Colon (tissue), 2 donors: ENCODE measurements around the gene ZFP90.
"Not testable (repeated sequence)": the region's sequence is repeated elsewhere in the genome, so short reads cannot be mapped to it uniquely, and the experiment has no call there.

Source experiments
- FAIRE-seq: peaks from 2 replicates; lab custom pipeline; 2012; peaks lifted over from hg19 to GRCh38; lab: Jason Lieb, UNC
- donor health status: control.
- donor health status: control.

The ZFP90 gene

DNA sequence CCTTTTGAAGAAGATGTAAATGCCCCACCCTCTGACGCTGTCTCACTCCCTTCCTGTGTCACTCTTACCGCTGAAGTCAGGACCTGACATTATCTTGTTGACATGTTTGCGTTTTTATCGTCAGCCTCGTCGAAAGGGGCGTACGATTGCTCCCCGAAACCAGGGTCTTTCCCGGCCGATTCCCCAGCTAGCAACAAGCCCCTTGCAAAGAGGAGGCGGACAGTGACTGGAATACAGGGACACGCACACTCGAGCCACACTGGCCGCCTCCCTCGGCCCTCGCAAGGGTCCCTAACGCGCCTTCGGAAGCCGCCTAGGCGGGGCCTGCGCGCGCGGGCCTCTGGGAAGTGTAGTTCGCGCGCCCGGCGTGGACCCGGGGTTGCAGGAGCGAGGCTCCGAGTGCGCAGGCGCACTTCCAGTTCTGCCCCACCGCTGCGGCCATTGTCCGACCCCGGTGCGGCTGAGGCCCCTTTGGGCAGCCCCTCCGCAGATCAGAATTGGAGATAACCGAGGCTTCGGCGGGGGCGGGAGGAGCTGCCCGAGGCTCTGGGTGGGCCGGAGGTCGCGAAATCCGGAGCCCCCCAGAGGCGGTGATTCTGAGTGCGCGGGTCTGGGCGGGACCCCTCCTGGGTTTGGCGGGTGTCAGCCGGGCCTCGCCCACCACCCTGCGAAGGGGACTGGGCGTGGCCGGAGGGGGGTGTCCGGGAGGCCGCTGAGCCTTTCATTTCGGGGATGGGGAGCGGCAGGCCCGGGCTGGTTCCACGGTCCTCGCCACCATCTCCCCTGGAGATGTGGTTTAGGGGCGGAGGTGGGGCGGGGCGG is at the start of gene ZFP90:
Gene ZFP90 (plus strand): TSS at position 412 of the 822 bp plus-strand sequence. CDS start 502 bp downstream, outside the sequence.
- FAIRE-seq, result no peak

DNA sequence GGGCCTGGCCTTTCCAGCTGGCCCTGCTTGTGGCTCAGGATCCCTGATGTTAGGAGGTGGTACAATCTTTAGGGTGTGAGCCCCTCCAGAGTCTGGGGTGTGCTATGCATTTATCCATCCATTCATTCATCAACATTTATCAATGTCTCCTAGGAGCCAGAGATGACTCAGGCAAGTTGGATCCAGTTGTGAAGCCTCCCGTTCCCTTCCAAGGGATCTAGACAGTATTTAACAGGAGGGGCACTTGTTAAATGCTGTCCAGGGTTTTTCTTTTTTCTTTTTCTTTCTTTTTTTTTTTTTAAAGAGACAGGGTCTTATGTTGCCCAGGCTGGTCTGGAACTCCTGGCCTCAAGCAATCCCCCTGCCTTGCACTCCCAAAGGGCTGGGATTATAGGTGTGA is 48.7 kb upstream of the ZFP90 start:
- no peak for FAIRE-seq

GRCh38 chr16:68490829-68491575 is 48.1 kb upstream of the ZFP90 start:
- no peak for FAIRE-seq

DNA sequence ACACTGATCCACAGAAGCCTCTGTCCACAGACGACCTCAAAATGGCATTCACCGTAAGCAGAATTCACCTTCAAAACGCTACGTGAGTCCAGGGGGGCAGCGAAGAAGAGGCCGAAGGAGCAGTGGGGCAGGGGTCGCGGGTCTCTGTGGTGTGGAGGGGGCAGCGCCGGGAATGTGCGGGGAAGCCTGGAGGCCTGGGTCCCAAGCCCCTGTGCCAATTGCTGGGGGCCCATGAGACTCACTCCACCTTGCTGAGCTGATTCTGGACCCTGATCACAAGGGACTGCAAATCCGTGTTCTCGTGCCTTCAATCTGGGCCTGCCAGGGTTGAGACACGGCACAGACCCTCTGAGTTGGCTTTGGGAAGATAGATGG is 47.5 kb upstream of the ZFP90 start:
- no peak for FAIRE-seq

DNA sequence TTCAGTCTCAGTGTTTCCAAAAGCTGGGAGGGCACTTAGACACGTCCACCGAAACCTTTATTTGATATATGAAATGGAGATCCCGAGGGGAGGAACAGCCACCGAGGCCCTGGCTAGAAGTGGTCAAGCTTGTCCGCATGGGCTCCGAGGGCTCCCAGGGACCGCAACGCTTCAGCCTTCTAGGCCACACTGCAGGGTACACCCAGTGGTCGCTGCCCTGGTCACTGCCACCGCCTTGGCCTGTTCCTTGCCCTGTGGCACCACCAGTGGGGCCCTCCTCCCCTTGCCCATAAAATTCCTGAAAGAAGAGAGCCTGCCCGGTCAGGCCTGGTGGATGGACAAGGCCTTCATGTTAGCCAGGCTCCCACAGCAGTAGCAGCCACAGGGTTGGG is 46.9 kb upstream of the ZFP90 start:
- no peak for FAIRE-seq

DNA sequence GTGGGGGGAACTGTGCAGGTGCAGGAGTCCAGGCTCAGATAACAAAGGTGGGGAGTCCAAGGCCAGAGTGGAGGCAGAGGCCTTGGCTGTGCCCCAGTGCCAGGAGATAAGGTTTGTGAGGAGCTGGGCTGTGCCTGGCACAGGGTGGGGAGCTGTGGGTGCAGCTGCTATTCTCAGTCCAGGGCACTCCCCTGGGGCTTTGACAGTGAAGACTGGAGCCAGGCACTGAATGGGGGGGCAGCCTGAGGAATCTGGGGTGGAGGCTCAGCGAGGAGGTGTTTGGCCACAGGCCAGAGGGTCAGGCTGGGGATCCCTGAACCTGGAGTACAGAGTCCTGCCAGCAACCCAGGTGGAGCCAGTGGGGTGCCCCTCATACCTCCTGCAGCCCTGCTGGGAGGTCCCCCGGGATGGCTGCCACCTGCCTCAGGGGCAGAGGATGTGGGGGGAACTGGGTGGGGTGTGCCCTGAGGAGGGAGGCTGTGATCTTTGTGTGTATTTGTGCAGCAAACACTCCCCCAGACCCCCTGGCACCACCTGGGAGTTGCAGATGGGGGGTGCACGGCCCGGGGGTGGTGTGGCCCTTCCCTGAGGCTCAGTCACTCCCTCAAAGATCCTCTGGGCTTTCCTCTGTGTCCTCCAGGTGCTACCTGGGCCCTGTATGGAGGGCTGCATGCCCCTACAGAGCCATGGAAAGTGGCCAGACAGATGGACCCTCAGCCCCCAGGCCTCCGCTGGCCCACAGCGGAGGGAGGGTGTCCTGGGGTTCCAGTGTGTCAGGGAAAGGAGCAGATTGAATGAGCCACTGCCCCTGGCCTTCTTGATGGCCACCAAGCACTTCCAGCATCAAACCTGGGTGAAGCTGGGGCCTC is 46.3 kb upstream of the ZFP90 start:
- FAIRE-seq, result no peak

GRCh38 chr16:68493412-68494070 is 45.5 kb upstream of the ZFP90 start:
- no peak for FAIRE-seq

DNA sequence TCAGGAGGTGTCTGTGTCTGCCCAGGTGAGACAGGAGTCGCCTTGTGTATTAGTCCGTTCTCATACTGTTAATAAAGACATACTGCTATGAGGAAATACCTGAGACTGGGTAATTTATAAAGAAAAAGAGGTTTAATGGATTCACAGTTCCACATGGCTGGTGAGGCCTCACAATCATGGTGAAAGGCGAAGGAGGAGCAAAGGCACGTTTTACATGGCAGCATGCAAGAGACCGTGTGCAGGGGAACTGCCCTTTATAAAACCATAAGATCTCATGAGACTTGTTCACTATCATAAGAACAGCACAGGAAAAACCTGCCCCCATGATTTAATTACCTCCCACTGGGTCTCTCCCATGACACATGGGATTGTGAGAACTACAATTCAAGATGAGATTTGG is 44.8 kb upstream of the ZFP90 start:
- FAIRE-seq, result not testable (repeated sequence)

- FAIRE-seq, result no peak
Measured at GRCh38 chr16:68496689-68497088, 42.4 kb upstream of the ZFP90 start.

- no peak for FAIRE-seq
Measured at GRCh38 chr16:68499006-68499405, 40.1 kb upstream of the ZFP90 start.

DNA sequence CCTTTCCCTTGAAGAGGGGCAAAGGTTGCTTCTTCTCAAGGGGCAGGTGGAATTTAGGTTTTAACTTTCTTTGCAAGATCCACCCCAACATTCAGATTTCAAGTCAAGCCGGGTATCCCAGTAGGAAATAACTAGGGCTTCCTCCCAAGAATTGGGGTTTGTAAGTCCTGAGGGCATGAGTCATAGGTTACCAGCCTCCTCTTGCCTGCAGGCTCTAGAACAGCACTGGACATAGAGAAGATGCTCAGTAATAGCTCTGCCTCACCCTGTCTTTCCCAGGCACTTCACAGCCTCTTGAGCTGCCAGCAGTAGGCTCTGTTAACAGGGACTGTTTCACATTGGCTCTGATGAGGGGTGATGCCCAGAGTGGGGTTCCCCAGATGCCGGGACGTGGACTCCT is 35.8 kb upstream of the ZFP90 start:
- FAIRE-seq, result no peak

DNA sequence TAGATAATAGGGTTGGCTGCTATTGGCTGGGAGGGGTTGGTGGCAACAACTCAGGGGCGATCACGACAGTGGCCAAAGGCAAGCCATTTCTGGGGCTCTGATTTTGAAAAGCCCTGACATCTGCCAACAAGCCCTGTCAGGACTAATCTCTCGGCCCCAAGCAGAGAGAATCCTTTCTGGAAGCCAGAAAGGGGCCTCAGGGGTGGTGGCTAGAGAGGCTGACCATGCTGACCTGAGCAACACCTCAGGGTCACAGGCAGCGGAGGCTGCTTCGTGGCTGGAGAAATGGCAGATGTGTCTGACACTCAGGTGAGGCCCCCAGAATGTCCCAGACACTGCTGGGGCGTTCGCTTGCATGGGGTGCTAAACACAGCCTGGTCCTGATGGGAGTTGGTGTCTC is 35.0 kb upstream of the ZFP90 start:
- no peak for FAIRE-seq

- no peak for FAIRE-seq
Measured at GRCh38 chr16:68506331-68507053, 32.6 kb upstream of the ZFP90 start.

DNA sequence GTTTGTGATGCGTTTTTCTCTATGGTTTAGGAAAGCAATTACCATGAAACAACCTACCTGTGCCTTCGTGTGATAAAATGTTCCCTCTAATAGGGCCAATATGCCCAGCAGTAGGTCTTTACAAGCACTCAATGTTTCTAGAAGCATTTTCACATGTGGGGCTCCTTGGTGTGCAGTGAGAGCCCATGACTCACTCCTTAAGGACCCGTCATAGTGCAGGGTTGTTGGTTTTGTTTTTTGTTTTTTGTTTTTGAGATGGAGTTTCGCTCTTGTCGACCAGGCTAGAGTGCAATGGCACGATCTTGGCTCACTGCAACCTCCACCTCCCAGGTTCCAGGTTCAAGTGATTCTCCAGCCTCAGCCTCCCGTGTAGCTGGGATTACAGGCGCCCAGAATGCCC is 31.1 kb upstream of the ZFP90 start:
- FAIRE-seq, result no peak

- FAIRE-seq, result no peak
Measured at GRCh38 chr16:68508641-68509240, 30.4 kb upstream of the ZFP90 start.

DNA sequence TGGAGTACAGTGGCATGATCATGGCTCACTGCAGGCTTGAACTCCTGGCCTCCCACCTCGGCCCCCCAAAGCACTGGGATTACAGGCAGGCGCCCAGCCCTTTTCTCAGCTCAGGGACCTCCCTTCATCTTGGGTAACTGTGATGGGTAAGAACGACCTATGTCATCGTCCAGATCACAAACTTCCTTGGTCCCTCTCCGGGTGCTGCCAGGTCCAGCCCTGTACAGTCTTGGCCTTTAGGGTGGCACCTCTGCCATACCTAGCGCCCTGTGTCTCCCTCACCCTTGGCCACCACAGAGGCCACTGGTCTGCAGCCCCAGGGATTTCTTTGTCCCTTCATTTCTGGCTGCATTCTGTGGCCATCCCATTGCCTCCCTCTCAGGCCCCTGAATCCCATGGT is 29.7 kb upstream of the ZFP90 start:
- no peak for FAIRE-seq

- no peak for FAIRE-seq
Measured at GRCh38 chr16:68510775-68511174, 28.3 kb upstream of the ZFP90 start.

- FAIRE-seq, result no peak
Measured at GRCh38 chr16:68512183-68512582, 26.9 kb upstream of the ZFP90 start.

DNA sequence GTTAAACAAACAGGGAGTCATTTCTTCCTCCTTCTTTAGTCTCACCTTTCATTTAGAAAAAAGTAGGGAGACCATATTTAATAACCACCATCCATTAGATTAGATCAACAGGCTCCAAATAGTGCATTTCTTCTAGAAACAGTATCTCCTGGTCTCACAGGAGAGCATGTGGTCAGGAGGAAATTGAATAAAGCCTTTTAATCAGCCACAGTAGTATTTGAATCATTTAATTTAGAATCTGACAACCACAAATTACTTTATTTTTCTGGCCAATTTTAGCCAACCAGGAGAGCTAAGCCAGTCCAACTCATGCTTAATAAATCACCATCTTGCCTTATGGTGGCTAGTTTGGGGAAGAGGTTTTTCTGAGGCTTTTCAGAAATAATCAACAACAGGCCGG is 26.3 kb upstream of the ZFP90 start:
- FAIRE-seq, result no peak

DNA sequence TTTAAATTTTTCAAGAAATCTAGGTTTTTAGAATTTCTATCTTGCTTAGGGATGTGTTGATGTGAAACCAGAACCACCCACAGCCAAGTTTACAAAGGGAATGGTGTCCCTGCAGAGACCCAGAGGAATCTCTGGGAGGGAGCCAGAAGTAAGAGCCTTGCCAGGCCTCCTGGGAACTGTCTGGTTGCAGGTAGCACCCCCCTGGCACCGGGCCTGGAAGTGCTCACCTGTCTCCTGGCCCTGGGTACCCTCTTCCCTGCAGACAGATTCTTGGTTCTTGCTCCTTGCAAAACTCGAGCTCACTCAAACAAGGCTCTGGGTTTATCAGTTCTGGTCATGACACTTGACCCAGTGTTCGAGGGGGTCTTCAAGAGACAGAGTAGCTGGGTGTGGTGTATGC is 24.6 kb upstream of the ZFP90 start:
- FAIRE-seq, result no peak

DNA sequence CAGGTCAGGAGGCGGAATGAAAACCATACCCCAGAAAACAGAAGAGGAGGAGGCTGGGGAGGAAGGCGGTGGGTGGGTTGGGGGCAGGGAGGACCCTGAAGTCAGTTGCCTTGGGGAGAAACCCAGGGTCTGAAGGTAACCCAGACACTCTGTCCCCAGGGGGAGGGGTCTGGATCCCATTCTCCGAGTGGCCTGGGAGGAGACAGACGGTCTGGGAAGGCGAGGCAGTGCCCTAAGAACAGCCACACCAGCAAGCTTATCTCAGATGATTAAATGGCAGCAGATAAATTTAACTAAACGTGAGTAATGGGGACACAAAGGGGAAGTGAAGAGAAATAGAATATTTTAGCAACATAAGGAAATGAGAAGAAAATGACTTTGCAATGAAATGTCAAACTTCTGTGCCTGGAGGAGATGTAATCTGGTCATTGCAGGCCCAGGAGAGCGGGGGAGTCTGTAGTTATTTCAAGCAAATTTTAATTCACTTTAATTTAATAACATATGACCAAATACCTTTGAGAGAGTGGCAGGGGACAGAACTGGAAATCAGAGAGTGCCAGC is 21.4 kb upstream of the ZFP90 start:
- no peak for FAIRE-seq
